ENCODE data around the gene CNTNAP2. TPM values are rescaled to one million over a fixed set of nuclear protein-coding genes. Genes with fewer than 3 reads are reported as not detected.
A peak's percentile ranks its signal among the peaks of the same experiment; 100 is the strongest.

Gene CNTNAP2
- total and polyA plus RNA-seq, 3 experiments from 2014 or later = not detected

DNA sequence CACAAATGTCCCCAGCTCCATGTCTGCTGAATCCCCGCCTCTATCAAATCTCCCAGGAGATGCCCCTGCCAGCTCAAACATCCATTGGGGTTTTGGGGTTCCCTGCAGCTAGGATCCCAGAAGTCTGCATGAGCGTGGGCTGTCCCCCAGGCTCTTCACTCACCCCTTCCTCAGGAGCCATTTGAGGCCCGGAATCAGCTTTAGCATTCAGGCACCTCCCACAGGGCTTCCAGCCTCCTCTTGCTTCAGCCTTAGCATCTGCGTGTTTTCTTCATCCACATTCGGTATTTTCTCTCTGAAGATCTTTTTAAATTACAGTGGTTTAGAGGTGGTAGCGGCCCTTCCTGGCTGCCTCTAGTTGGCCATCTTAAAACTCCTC, 1054.4 kb downstream of the CNTNAP2 start:
- Histone ChIP-seq H3K27ac (ENCODE audit: low read depth, low read length) (no peak overlapping the region), H3K27me3 (ENCODE audit: insufficient read depth, low read length, poor library complexity, severe bottlenecking) (no peaks in the 10 kb centered on the region), H3K9me3 (ENCODE audit: low read length) (no peaks in the 10 kb centered on the region), H3K36me3 (ENCODE audit: insufficient read depth, low read length) (no peaks in the 10 kb centered on the region), H3K4me3 (ENCODE audit: low read length) (no peak overlapping the region), H3K4me1 (ENCODE audit: insufficient read depth, low read length) (no peaks in the 10 kb centered on the region)
- Mint-ChIP-seq H3K27me3 (no peaks in the 10 kb centered on the region), H3K4me1 (no peaks in the 10 kb centered on the region), H3K4me3 (no peak overlapping the region), H3K27ac (no peak overlapping the region), H3K36me3 (no peaks in the 10 kb centered on the region), H3K9me3 (peaks cover 2 to 20% (median 8%) of the 10 kb centered on the region in 5 donors)
- ChIA-PET POLR2A (no interaction called here), CTCF (no interaction called here)
- no peak for DNase-seq

DNA sequence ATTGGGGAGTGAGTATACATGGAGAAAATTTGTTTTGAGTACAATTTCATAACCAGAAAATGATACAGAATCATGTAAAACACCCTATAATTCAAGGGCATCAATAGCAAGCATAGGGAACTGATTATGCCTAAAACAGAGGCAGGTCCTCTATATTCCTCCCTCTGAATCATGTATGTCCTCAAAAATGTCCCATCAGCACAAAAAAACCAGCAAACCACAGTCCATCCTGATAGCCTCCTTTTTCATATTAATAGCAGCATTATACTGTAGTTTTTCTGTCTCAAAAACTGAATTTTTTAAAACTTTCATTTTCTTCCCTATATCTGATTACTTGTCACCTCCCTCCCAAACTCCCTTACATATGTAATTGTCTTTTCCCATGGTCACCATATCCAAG, 1057.3 kb downstream of the CNTNAP2 start:
- no peak overlapping the region for H3K4me3 Mint-ChIP-seq
- H3K27me3 Mint-ChIP-seq = no peaks in the 10 kb centered on the region
- no peak overlapping the region for H3K27ac Mint-ChIP-seq
- Histone ChIP-seq H3K27ac (ENCODE audit: low read depth, low read length) (no peak overlapping the region), H3K27me3 (ENCODE audit: insufficient read depth, low read length, poor library complexity, severe bottlenecking) (no peaks in the 10 kb centered on the region), H3K4me1 (ENCODE audit: insufficient read depth, low read length) (no peaks in the 10 kb centered on the region), H3K36me3 (ENCODE audit: insufficient read depth, low read length) (no peaks in the 10 kb centered on the region), H3K4me3 (ENCODE audit: low read length) (no peak overlapping the region), H3K9me3 (ENCODE audit: low read length) (no peaks in the 10 kb centered on the region)
- no peak for DNase-seq
- no peaks in the 10 kb centered on the region for H3K36me3 Mint-ChIP-seq
- peaks cover 0 to 18% (median 2%) of the 10 kb centered on the region in 5 donors for H3K9me3 Mint-ChIP-seq
- ChIA-PET CTCF (no interaction called here), POLR2A (no interaction called here)
- H3K4me1 Mint-ChIP-seq = no peaks in the 10 kb centered on the region

DNA sequence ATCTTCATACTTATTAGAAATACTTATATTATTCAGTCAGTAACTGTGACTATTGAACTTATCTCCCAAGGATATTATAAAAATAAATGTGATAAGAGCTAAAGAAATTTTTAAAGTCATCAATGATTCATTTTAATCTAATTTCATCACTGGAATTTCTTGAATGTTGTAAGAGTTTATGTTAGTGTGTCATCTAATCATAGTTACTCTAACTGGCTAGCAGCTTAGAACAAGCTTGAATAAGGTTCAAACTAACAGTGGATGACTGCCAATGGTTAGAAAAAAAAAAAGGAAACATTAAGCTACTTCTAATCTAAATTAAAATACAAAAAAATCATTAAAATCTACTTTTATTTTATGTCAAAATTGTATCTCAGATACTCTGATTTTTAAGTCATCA, 1066.3 kb downstream of the CNTNAP2 start:
- DNase-seq = no peak
- Histone ChIP-seq H3K4me3 (ENCODE audit: low read length) (no peak overlapping the region), H3K36me3 (ENCODE audit: insufficient read depth, low read length) (no peaks in the 10 kb centered on the region), H3K9me3 (ENCODE audit: low read length) (no peaks in the 10 kb centered on the region), H3K27me3 (ENCODE audit: insufficient read depth, low read length, poor library complexity, severe bottlenecking) (no peaks in the 10 kb centered on the region), H3K4me1 (ENCODE audit: insufficient read depth, low read length) (no peaks in the 10 kb centered on the region), H3K27ac (ENCODE audit: low read depth, low read length) (no peak overlapping the region)
- H3K36me3 Mint-ChIP-seq = no peaks in the 10 kb centered on the region
- no peak overlapping the region for H3K27ac Mint-ChIP-seq
- H3K27me3 Mint-ChIP-seq = no peaks in the 10 kb centered on the region
- H3K9me3 Mint-ChIP-seq = peaks cover 3 to 17% (median 10%) of the 10 kb centered on the region in 5 donors
- H3K4me1 Mint-ChIP-seq = no peaks in the 10 kb centered on the region
- CTCF ChIA-PET = no interaction called here
- H3K4me3 Mint-ChIP-seq = no peak overlapping the region
- POLR2A ChIA-PET = no interaction called here

DNA sequence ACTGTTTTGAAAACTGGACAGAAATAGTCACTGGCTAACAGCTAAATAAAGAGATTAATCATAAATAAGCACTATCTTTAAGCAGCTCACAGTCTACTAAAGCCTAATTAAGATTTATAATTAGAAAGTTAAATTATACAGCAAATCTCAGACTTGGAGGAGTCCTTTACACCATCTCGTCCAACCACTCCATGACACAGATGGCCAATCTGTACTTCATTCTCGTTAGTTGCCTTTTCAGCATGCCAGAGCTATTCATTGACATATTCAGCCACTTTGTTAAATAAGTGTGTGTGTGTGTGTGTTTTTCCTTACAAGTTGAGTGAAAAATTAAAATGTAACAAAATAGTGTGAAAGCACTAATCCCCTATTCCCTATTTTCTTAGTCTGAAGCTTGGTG, 1066.7 kb downstream of the CNTNAP2 start:
- H3K27me3 ChIP-seq (ENCODE audit: insufficient read depth, low read length, poor library complexity, severe bottlenecking) = no peaks in the 10 kb centered on the region
- Mint-ChIP-seq H3K4me3 (no peak overlapping the region), H3K36me3 (no peaks in the 10 kb centered on the region), H3K27ac (no peak overlapping the region), H3K4me1 (no peaks in the 10 kb centered on the region), H3K9me3 (peaks cover 3 to 17% (median 10%) of the 10 kb centered on the region in 5 donors), H3K27me3 (no peaks in the 10 kb centered on the region)
- H3K36me3 ChIP-seq (ENCODE audit: insufficient read depth, low read length) = no peaks in the 10 kb centered on the region
- no peak overlapping the region for H3K4me3 ChIP-seq (ENCODE audit: low read length)
- ChIA-PET POLR2A (no interaction called here), CTCF (no interaction called here)
- DNase-seq = no peak
- H3K4me1 ChIP-seq (ENCODE audit: insufficient read depth, low read length) = no peaks in the 10 kb centered on the region
- no peaks in the 10 kb centered on the region for H3K9me3 ChIP-seq (ENCODE audit: low read length)
- H3K27ac ChIP-seq (ENCODE audit: low read depth, low read length) = no peak overlapping the region

- DNase-seq = no peak
- Histone ChIP-seq H3K9me3 (ENCODE audit: low read length) (no peaks in the 10 kb centered on the region), H3K27ac (ENCODE audit: low read depth, low read length) (no peak overlapping the region), H3K4me1 (ENCODE audit: insufficient read depth, low read length) (no peaks in the 10 kb centered on the region), H3K4me3 (ENCODE audit: low read length) (no peak overlapping the region), H3K36me3 (ENCODE audit: insufficient read depth, low read length) (no peaks in the 10 kb centered on the region), H3K27me3 (ENCODE audit: insufficient read depth, low read length, poor library complexity, severe bottlenecking) (no peaks in the 10 kb centered on the region)
- Mint-ChIP-seq H3K27ac (no peak overlapping the region), H3K4me3 (no peak overlapping the region), H3K4me1 (no peaks in the 10 kb centered on the region), H3K27me3 (no peaks in the 10 kb centered on the region), H3K9me3 (peaks cover 4 to 23% (median 9%) of the 10 kb centered on the region in 5 donors), H3K36me3 (no peaks in the 10 kb centered on the region)
- CTCF ChIA-PET = no interaction called here
- POLR2A ChIA-PET = no interaction called here
These were observed 1071.9 kb downstream of the CNTNAP2 start for GRCh38 chr7:147188467-147188866.

- Mint-ChIP-seq H3K36me3 (no peaks in the 10 kb centered on the region), H3K27ac (no peak overlapping the region), H3K9me3 (peaks cover 9 to 28% (median 15%) of the 10 kb centered on the region in 5 donors), H3K27me3 (peaks cover 0 to 1% of the 10 kb centered on the region in 2 donors), H3K4me1 (no peaks in the 10 kb centered on the region), H3K4me3 (no peak overlapping the region)
- Histone ChIP-seq H3K4me3 (ENCODE audit: low read length) (no peak overlapping the region), H3K9me3 (ENCODE audit: low read length) (no peaks in the 10 kb centered on the region), H3K27me3 (ENCODE audit: insufficient read depth, low read length, poor library complexity, severe bottlenecking) (no peaks in the 10 kb centered on the region), H3K36me3 (ENCODE audit: insufficient read depth, low read length) (no peaks in the 10 kb centered on the region), H3K4me1 (ENCODE audit: insufficient read depth, low read length) (no peaks in the 10 kb centered on the region), H3K27ac (ENCODE audit: low read depth, low read length) (no peak overlapping the region)
- DNase-seq = no peak
- ChIA-PET CTCF (no interaction called here), POLR2A (no interaction called here)
These were observed 1076.9 kb downstream of the CNTNAP2 start for GRCh38 chr7:147193476-147193875.

- peaks cover 0 to 1% of the 10 kb centered on the region in 2 donors for H3K27me3 Mint-ChIP-seq
- DNase-seq = no peak
- ChIA-PET POLR2A (no interaction called here), CTCF (no interaction called here)
- no peak overlapping the region for H3K4me3 Mint-ChIP-seq
- no peaks in the 10 kb centered on the region for H3K36me3 Mint-ChIP-seq
- Histone ChIP-seq H3K4me1 (ENCODE audit: insufficient read depth, low read length) (no peaks in the 10 kb centered on the region), H3K27ac (ENCODE audit: low read depth, low read length) (no peak overlapping the region), H3K4me3 (ENCODE audit: low read length) (no peak overlapping the region), H3K36me3 (ENCODE audit: insufficient read depth, low read length) (no peaks in the 10 kb centered on the region), H3K9me3 (ENCODE audit: low read length) (no peaks in the 10 kb centered on the region), H3K27me3 (ENCODE audit: insufficient read depth, low read length, poor library complexity, severe bottlenecking) (no peaks in the 10 kb centered on the region)
- H3K27ac Mint-ChIP-seq = no peak overlapping the region
- peaks cover 4 to 32% (median 14%) of the 10 kb centered on the region in 5 donors for H3K9me3 Mint-ChIP-seq
- no peaks in the 10 kb centered on the region for H3K4me1 Mint-ChIP-seq
These were observed 1079.9 kb downstream of the CNTNAP2 start for GRCh38 chr7:147196481-147196880.

GRCh38 chr7:147197006-147197405, 1080.4 kb downstream of the CNTNAP2 start:
- Mint-ChIP-seq H3K4me1 (no peaks in the 10 kb centered on the region), H3K27ac (peak overlapping the region in 1 of 8 donors; percentile 54), H3K27me3 (peaks cover 0 to 1% of the 10 kb centered on the region in 2 donors), H3K9me3 (peaks cover 4 to 27% (median 14%) of the 10 kb centered on the region in 5 donors), H3K4me3 (no peak overlapping the region), H3K36me3 (no peaks in the 10 kb centered on the region)
- H3K9me3 ChIP-seq (ENCODE audit: low read length) = no peaks in the 10 kb centered on the region
- ChIA-PET CTCF (no interaction called here), POLR2A (no interaction called here)
- no peak overlapping the region for H3K4me3 ChIP-seq (ENCODE audit: low read length)
- H3K36me3 ChIP-seq (ENCODE audit: insufficient read depth, low read length) = no peaks in the 10 kb centered on the region
- H3K27ac ChIP-seq (ENCODE audit: low read depth, low read length) = no peak overlapping the region
- H3K4me1 ChIP-seq (ENCODE audit: insufficient read depth, low read length) = no peaks in the 10 kb centered on the region
- H3K27me3 ChIP-seq (ENCODE audit: insufficient read depth, low read length, poor library complexity, severe bottlenecking) = no peaks in the 10 kb centered on the region
- DNase-seq = no peak

- H3K27ac ChIP-seq (ENCODE audit: low read depth, low read length) = no peak overlapping the region
- H3K4me3 ChIP-seq (ENCODE audit: low read length) = no peak overlapping the region
- H3K9me3 ChIP-seq (ENCODE audit: low read length) = no peaks in the 10 kb centered on the region
- Mint-ChIP-seq H3K27ac (no peak overlapping the region), H3K36me3 (no peaks in the 10 kb centered on the region), H3K27me3 (peaks cover 0 to 1% of the 10 kb centered on the region in 2 donors), H3K4me3 (no peak overlapping the region), H3K9me3 (peaks cover 4 to 16% (median 9%) of the 10 kb centered on the region in 5 donors), H3K4me1 (no peaks in the 10 kb centered on the region)
- ChIA-PET CTCF (no interaction called here), POLR2A (no interaction called here)
- no peaks in the 10 kb centered on the region for H3K4me1 ChIP-seq (ENCODE audit: insufficient read depth, low read length)
- no peaks in the 10 kb centered on the region for H3K27me3 ChIP-seq (ENCODE audit: insufficient read depth, low read length, poor library complexity, severe bottlenecking)
- DNase-seq = no peak
- H3K36me3 ChIP-seq (ENCODE audit: insufficient read depth, low read length) = no peaks in the 10 kb centered on the region
These were observed 1083.3 kb downstream of the CNTNAP2 start for GRCh38 chr7:147199868-147200267.

Measured in CD8-positive, alpha-beta memory T cell (primary cell).